HG03432 (cell line): ENCODE results near the gene TOMM20L.
A peak's percentile ranks its signal among the peaks of the same experiment; 100 is the strongest.
"Not testable (repeated sequence)": the region's sequence is repeated elsewhere in the genome, so short reads cannot be mapped to it uniquely, and the experiment has no call there.

Experiments used
- ATAC-seq: cut with Tn5 transposase; IDR thresholded peaks from one replicate; pipeline ENCODE4 v1.9.1; 2021; ENCODE audit warnings: mild to moderate bottlenecking, moderate library complexity; ENCODE audit not compliant: unreplicated experiment

The TOMM20L gene

DNA sequence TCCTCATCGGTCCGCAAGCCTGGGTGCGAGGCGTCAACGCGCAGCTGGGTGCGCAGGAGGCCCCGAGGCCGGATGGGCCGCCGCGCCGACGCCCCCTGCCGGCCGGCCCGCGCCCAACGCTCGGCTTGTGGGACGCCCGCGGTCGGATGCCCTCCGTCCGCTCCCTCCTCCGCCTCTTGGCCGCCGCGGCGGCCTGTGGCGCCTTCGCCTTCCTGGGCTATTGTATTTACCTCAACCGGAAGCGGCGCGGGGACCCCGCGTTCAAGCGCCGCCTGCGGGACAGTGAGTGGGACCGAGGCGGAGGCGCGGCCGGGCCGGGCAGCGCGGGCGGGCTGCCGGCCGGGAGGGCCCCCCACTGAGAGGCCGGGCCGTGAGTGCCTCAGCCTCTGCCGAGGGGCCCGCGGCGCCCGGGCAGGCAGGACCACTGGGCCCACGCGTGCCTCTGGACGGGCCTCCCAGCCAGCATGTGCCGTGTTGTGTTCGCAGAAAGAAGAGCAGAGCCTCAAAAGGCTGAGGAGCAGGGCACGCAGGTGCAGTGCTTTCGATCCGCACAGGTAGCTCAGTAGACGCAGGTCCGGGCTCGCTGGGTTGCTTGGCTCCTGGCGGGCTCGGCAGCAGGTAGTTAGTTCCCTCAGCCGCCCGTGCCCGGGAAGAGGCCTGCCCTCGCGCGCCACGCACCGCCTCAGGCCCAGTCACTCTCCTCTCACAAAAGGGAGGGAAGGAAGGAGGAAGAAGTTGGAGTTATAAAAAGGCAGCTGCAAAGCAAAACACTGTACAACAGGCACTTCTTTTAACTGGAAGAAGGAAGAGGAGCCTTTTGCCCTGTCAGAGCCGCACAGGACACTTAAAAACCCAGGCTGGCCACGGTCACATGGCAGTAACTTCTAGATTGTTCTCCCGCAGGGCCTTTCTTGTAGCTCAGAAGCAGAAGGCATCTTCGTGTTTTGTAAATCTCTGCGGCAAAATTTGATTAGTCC lies at the start of gene TOMM20L:
TOMM20L (plus strand) TSS at position 119 of the 977 bp plus-strand sequence; CDS start at position 147, 28 bp downstream.
- peak; percentile 96 for ATAC-seq

DNA sequence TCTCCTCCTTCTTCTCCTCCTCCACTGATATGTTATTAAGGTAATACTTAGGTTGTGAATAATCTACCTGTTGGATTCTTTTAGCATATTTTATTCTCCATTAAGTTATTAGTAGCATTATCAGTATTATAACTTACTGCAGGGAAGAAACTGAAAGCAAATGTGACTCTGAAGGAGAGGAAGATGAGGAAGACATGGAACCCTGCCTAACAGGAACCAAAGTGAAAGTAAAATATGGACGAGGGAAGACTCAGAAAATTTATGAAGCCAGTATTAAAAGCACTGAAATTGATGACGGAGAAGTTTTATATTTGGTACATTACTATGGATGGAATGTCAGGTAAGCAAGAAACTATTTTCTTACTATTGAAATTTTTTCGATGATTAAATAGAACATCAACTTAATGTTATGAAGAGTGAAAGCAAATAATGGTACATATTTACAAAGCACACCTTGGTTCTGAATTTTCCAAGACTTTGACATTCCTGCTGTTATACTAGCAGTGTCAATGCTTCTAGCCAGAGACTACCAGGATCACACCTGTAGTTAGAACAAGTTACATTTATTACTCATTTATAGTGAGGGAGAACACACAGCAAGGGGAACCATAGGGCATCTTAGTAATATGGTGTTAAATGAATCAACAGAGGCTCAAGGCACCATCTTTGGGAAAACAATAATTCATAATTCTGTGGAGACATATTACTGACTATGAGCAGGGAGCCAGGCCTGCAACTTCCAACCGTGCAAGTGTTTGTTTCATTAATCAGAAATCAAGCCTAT lies 42.0 kb upstream of the TOMM20L start:
- no peak for ATAC-seq

DNA sequence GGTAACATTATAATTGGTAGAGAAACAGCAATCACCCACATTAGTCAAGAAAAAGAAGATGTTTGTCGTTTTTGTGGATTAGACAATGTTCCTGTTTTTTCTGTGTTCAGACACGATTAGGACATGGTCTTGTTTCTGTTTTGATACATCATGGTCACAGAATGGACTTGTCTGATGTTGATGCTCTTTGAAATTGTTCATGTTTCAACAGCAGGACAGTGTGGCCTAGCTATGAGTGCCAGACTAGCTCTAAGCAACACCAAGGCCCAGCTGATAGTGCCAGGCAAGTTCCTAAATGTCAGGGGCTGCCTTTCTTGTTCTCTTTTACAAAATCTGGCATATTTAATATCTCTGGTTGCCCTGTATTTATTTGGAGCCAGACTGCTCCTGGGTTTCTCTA lies 40.9 kb upstream of the TOMM20L start:
- ATAC-seq, result no peak

DNA sequence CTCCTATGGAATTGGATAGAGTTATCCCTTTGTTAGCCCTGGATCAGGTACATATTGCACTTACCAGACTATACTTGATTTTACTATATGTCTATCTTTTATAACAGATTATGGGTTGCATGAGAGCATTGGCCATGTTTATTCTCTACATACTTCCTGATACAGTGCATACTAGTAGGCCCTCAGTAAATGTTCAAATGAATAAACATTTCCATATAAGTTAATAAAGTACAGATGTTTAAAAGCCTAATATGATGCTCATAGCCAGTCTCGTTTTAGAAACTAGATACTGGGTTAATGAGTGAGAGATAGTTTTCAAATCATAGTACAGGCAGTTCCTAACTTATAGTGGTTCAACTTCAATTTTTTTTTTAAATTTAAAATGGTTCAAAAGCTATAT lies 39.5 kb upstream of the TOMM20L start:
- no peak for ATAC-seq

DNA sequence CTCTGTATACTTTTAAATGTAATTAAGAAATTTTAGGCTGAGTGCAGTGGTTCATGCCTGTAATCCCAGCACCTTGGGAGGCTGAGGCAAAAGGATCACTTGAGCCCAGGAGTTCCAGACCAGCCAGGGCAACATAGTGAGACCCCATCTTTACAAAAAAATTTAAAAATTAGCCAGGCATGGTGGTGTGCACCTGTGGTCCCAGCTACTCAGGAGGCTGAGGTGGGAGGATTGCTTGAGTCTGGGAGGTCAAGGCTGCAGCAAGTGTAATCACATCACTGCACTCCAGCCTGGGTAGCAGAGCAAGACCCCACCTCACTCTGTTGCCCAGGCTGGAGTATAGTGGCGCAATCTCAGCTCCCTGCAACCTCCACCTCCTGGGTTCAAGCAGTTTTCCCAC lies 33.5 kb upstream of the TOMM20L start:
- not testable (repeated sequence) for ATAC-seq

DNA sequence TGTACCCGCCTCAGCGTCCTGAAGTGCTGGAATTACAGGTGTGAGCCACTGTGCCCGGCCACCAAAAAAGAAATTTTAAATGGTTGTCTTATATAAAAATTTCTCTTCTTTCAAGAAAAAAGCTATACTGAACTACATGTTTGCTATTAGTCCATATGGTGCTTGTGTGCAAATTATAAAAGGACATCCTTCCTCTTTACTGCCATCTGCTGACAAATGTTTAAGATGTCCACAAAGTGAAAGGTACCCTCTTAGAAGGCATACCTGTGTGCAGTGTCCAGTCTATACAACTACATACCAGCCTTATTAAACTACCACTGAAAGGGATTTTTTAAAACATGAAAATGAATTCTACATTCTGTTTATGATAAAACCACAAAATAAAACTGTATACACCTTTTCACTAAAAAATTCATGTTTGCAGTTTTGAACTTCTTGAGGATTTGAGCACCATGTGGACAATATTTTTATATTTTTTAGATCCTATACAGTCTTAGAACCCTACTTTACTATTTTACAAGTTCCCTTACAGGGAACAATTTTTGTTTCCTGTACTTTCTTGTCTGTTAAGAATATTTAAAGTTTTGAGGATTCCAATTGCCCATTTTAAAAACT lies 32.8 kb upstream of the TOMM20L start:
- ATAC-seq, result no peak

DNA sequence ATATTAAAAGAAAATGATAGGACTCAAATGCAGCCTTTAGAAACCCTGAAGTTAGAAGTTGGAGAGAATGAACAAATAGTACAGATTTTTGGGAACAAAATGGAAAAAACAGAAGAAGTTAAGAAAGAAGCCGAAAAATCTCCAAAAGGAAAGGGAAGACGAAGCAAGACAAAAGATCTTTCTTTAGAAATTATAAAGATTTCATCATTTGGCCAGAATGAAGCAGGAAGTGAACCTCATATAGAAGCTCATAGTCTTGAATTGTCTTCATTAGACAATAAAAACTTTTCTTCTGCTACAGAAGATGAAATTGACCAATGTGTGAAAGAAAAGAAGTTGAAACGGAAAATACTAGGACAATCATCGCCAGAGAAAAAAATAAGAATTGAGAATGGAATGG lies 31.4 kb upstream of the TOMM20L start:
- no peak for ATAC-seq

DNA sequence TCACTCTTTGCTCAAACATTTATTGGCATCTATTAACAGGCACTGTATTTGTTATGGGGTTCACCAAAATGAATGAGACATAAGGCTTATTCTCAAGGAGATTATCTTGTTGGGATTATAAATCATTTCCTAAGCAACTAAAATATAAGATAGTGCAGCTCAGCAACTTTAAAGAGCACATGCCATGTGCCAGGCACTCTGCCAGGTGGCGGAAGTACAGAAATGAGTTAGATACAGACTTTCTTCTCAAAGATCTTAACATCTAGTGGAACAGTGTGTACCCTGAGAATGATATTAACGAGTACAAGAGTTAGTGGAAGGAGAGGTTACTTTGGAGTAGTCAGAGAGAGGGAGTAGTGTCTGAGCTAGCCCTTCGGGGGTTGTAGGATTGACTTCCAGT lies 28.4 kb upstream of the TOMM20L start:
- ATAC-seq, result no peak

DNA sequence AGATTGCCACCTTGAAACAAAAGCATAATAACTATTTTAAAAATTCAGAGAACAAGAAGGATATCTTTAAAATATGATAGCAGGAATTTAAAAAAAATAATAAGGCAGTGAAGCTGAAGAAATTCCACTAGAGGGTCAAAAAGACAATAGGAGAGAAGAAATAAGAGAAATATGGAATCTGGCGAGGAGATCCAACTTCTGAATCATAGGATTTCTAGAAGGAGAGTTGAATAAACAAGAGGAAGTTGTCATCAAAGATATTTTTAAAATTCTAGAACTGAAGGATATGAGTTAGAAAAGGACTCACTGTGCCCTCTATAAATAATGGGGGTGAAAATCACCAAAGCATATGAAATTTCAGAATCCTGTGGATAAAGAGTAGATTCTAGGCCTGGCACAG lies 26.8 kb upstream of the TOMM20L start:
- no peak for ATAC-seq

DNA sequence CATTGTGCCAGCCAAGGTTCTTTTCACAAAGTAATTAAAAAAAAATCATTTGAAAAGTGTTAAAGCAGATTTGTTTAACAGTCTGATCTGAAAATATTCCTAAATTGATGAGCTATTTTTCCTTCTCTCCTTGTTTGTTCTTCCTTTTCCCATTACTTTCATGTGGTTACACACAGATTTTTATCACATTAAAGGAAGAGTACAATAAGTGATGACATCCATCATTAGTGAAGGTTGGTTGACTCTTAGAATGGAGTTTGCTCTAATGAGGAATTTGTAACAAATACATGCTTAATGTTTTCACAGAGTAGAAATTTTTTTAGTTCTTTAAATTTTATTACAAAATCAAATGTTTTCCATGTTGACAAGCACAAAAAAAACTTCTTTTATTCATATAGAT lies 18.9 kb upstream of the TOMM20L start:
- ATAC-seq, result no peak

DNA sequence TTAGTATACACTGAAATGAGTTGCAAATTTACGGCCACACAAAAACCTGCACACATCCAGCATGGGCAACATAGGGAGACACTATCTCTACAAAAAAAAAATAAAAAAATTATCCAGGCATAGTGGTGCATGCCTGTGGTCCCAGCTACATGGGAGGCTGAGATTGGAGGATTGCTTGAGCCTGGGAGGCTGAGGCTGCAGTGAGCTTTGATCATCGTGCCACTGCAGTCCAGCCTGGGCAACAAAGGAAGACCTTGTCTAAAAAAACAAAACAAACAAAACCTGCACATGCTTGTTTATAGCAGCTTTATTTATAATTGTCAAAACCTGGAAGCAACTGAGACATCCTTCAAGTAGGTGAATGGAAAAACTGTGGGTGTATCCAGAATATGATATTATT lies 4.9 kb upstream of the TOMM20L start:
- no peak for ATAC-seq

DNA sequence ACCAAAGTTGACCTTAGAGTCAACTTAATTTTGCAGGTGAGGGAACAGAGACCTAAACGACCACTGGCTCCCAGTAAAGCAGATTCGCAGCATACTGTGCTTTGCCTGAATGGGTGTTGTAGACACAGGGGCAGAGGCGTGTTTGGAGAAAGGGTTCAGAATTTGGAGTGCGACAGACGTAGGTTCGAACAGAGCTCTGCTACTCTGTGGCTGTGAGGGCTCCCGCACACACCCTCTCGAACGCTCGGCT lies 243 bp upstream of the TOMM20L start:
- no peak for ATAC-seq

DNA sequence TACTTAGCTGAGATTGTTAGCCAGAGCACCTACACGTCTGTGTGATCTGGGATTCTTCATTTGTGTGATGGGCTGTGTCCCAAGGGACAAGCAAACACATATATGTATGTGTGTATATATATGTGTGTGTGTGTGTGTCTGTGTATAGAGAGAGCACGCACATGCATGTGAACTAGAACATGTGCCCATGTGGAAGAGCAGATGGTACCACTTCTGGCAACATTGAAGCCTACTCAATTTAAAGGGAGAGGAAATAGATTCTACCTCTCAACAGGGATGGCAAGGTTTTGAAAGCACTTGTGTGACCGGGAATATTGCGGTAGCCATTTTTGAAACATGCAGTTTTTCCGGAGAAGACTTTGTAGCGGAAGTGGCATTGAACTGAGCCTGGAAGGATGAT lies 1.4 kb downstream of the TOMM20L start:
- ATAC-seq, result no peak

DNA sequence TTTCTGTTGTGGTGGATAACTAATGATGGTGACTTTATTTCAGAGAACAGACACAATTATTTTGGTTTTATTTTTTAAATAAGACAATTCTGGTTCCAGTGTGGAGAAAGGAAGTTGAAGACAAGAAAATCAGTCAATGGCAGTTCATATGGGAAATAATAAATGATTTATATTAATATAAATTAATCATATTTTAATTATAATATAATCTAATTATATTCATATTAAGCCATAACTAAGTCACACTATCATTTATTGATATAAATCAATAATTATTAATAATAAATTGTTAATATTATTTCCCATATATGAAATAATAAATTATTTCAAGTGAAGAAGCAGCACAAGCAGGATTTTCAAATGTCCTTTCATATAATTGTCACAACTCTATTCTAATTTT lies 2.8 kb downstream of the TOMM20L start:
- no peak for ATAC-seq

DNA sequence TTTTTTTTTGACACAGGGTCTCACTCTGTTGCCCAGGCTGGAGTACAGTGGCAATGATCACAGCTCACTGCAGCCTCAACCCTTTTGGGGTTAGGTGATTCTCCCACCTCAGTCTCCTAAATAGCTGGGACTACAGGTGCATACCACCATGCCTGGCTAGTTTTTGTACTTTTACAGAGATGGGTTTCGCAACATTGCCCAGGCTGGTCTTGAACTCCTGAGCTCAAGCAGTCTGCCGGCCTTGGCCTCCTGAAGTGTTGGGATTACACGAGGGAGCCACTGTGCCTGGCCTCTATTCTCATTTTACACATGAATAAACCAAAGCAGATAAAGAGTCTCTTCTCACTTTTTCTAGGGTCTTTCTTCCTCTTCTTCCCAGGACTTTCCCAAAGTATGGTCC lies 3.2 kb downstream of the TOMM20L start:
- no peak for ATAC-seq

DNA sequence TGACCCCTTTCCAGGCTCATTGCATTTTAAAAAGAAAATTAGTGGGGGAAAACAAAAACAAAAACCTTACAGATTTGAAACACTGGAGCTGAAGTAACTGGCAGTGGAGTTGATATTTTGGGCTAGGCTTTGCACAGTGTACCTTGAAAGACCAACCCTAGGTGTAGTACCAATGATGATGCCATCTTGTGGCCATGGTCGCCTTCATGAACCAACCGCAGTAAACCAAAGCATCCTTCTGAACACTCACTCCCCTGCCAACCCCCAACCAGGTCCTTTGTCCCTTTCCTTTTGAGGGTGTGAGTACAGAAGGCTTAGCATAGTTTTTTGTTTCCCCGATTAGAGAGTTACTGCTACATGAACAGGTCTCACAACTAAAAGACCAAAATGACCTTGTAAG lies 5.9 kb downstream of the TOMM20L start:
- no peak for ATAC-seq

DNA sequence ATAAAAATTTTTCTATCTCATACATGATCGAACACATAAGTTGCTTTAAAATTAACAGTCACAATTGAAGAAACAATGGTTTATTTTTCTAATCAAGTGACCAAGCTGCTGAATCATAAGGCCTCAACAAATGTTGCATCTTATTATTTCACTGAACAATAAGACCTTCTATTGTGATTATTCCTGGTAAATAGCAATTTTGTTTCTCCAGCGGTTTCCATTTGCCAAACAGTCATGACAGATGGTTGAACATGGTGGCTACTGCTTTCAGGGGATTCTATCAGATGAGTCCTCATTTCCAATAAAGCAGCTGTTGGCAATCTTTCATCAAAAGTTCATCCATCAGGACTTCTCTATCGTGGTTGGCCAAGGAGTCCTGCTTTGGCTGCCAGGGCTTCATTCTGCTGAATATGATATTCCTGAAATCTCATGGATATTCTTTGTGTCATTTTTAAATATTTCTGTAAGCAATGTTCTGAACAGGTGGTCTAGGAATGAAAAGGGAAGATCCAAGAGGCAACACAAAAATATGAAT lies 13.0 kb downstream of the TOMM20L start:
- ATAC-seq, result no peak

DNA sequence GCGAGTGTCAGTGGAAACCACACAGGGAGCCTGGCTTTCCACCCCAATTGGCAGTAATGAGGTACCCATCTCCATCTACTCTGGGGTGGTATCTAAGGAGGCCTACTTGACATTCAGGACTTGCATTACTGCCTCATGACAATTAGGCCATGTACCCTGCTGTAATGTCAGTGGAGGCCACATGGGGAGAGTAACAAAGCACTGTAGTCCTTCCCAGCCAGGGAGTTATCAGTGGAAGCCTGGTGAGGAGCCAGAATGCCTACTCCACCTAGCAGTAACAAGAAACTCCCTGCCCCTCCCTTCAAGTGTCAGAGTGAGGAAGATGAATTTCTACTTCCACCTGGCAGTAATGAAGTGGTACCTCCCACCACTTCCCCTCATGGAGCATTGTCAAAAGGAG lies 19.1 kb downstream of the TOMM20L start:
- ATAC-seq, result no peak

DNA sequence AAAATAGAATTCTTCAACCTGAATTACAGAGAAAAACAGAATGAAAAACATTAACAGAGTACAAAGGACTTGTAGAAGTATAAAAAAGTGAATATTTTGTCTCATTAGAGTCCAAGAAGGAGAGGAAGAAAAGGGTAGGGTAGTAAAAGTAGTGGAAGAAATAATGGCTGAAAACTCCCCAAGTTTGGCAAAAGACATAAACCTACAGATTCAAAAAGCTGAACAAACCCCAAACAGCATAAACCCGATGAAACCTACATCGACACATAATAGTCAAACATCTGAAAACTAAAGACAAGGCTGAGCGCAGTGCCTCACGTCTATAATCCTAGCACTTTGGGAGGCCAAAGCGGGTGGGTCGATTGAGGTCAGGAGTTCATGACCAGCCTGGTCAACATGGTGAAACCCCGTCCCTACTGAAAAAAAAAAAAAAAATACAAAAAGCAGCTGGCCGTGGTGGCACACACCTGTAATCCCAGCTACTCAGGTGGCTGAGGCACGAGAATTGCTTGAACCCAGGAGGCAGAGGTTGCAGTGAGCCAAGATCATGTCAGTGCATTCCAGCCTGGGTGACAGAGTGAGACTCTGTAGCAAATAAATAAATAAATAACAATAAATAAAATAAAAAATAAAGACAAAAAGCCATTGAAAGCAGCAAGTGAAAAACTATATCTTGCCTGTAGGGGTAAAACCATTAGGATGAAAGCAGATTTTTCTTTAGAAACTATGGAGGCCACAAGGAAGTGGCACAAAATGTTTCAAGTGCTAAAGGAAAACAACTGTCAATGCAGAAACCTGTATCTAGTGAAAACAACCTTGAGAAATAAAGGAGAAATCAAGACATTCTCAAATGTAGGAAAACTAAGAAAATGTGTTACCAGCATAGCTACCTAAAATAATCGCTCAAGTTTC lies 20.2 kb downstream of the TOMM20L start:
- no peak for ATAC-seq

DNA sequence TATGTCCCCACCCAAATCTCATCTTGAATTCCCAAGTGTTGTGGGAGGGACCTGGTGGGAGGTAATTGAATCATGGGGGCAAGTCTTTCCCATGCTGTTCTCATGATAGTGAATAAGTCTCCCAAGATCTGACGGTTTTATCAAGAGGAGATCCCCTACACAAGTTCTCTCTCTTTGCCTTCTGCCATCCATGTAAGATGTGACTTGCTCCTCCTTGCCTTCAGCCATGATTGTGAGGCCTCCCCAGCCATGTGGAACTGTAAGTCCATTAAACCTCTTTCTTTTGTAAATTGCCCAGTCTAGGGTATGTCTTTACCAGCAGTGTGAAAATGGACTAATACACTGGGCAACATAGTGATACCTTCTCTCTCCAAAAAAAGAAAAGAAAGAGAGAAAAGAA lies 21.2 kb downstream of the TOMM20L start:
- ATAC-seq, result not testable (repeated sequence)
